HG02970 (cell line): Measurements from ENCODE around the gene QSOX2.

Experiments used
- ATAC-seq: cut with Tn5 transposase; IDR thresholded peaks from one replicate; pipeline ENCODE4 v1.9.1; 2021; ENCODE audit warnings: mild to moderate bottlenecking, moderate library complexity, moderate number of reproducible peaks; ENCODE audit not compliant: unreplicated experiment, low FRiP score

QSOX2 gene

GRCh38 chr9:136192289-136193126 is 53.1 kb downstream of the QSOX2 start:
- no peak for ATAC-seq

- ATAC-seq: no peak
Observed at GRCh38 chr9:136191960-136192286, 53.7 kb downstream of the QSOX2 start.

- no peak for ATAC-seq
Observed at GRCh38 chr9:136191099-136191959, 54.3 kb downstream of the QSOX2 start.

GRCh38 chr9:136190656-136191055 is 55.0 kb downstream of the QSOX2 start:
- no peak for ATAC-seq

GRCh38 chr9:136190237-136190601 is 55.4 kb downstream of the QSOX2 start:
- no peak for ATAC-seq

GRCh38 chr9:136189394-136190236 is 56.0 kb downstream of the QSOX2 start:
- ATAC-seq: no peak

GRCh38 chr9:136187683-136188586 is 57.7 kb downstream of the QSOX2 start:
- no peak for ATAC-seq

- no peak for ATAC-seq
Observed at GRCh38 chr9:136187197-136187596, 58.4 kb downstream of the QSOX2 start.

GRCh38 chr9:136186386-136186785 is 59.2 kb downstream of the QSOX2 start:
- ATAC-seq: no peak

- no peak for ATAC-seq
Observed at GRCh38 chr9:136185596-136186366, 59.8 kb downstream of the QSOX2 start.

GRCh38 chr9:136185066-136185465 is 60.5 kb downstream of the QSOX2 start:
- ATAC-seq: no peak

GRCh38 chr9:136182850-136183422 is 62.7 kb downstream of the QSOX2 start:
- ATAC-seq: no peak

- ATAC-seq: no peak
Observed at GRCh38 chr9:136182420-136182787, 63.2 kb downstream of the QSOX2 start.

GRCh38 chr9:136181784-136182419 is 63.7 kb downstream of the QSOX2 start:
- no peak for ATAC-seq

- no peak for ATAC-seq
Observed at GRCh38 chr9:136180586-136180985, 65.0 kb downstream of the QSOX2 start.

GRCh38 chr9:136179761-136180160 is 65.9 kb downstream of the QSOX2 start:
- ATAC-seq: no peak

- ATAC-seq: no peak
Observed at GRCh38 chr9:136179101-136179616, 66.5 kb downstream of the QSOX2 start.

GRCh38 chr9:136178773-136179075 is 66.9 kb downstream of the QSOX2 start:
- ATAC-seq: no peak
